WTC11 (cell line): ENCODE data around the gene CYP39A1. TPM values are rescaled to one million over a fixed set of nuclear protein-coding genes. Genes with fewer than 3 reads are reported as not detected.

Experiments
- ATAC-seq: fragments of 200-7000 bp; cut with Tn5 transposase; 2 replicates; pipeline ENCODE4 v1.10.0; 2021; ENCODE audit warnings: mild to moderate bottlenecking, moderate library complexity
- CTCF ChIA-PET: fragments of 300-600 bp; sonication (Branson Sonifier 250); formaldehyde crosslinking; loops from one replicate; lab custom pipeline; 2021; ENCODE audit warnings: antibody characterized with exemption; lab: Charles Lee
- POLR2A ChIA-PET: fragments of 350-600 bp; sonication (Branson Sonifier 250); formaldehyde crosslinking; loops from one replicate; lab custom pipeline; 2021; ENCODE audit warnings: antibody characterized with exemption; lab: Charles Lee
- DNase-seq: peaks from one replicate; pipeline ENCODE4 v3.0.0; 2021; ENCODE audit warnings: low spot score
- H3K27ac Mint-ChIP-seq: 2 replicates; pipeline ENCODE4 v1.8.0; 2021; ENCODE audit warnings: mixed read lengths
- H3K27me3 Mint-ChIP-seq: 2 replicates; pipeline ENCODE4 v1.8.0; 2021; ENCODE audit warnings: low read depth, mild to moderate bottlenecking, moderate library complexity, mixed read lengths
- H3K36me3 Mint-ChIP-seq: 2 replicates; pipeline ENCODE4 v1.8.0; 2021; ENCODE audit warnings: mixed read lengths
- H3K4me1 Mint-ChIP-seq: 2 replicates; pipeline ENCODE4 v1.8.0; 2022; ENCODE audit warnings: mixed read lengths
- H3K4me3 Mint-ChIP-seq: 2 replicates; pipeline ENCODE4 v1.8.0; 2021; ENCODE audit warnings: mild to moderate bottlenecking, moderate library complexity, mixed read lengths
- H3K9me3 Mint-ChIP-seq: 2 replicates; pipeline ENCODE4 v1.8.0; 2021; ENCODE audit warnings: mixed read lengths
- CBFB ChIP-seq: sonication (generic); formaldehyde crosslinking; IDR thresholded peaks from 2 replicates; pipeline ENCODE4 v1.8.1; 2022; ENCODE audit warnings: mild to moderate bottlenecking, low read depth, missing genetic modification reagents
- CREB1 ChIP-seq: sonication (generic); formaldehyde crosslinking; IDR thresholded peaks from 2 replicates; pipeline ENCODE4 v1.8.0; 2023; ENCODE audit warnings: mild to moderate bottlenecking, missing genetic modification reagents
- ESRRA ChIP-seq: sonication (generic); formaldehyde crosslinking; IDR thresholded peaks from 2 replicates; pipeline ENCODE4 v1.8.1; 2022; ENCODE audit warnings: mild to moderate bottlenecking, missing genetic modification reagents, borderline replicate concordance
- FOXK1 ChIP-seq: sonication (generic); formaldehyde crosslinking; IDR thresholded peaks from 2 replicates; pipeline ENCODE4 v1.8.0; 2022; ENCODE audit warnings: mild to moderate bottlenecking, moderate library complexity, missing genetic modification reagents
- GRHL2 ChIP-seq: fragments of 250-450 bp; sonication (Bioruptor Pico); IDR thresholded peaks from 2 replicates; pipeline ENCODE4 v1.8.0; 2022; ENCODE audit warnings: mild to moderate bottlenecking, moderate library complexity; ENCODE audit not compliant: insufficient replicate concordance, severe bottlenecking
- GTF2I ChIP-seq: fragments of 250-450 bp; sonication (Bioruptor Pico); conservative IDR thresholded peaks from 2 replicates; pipeline ENCODE4 v1.4.0; 2021; ENCODE audit warnings: mild to moderate bottlenecking
- RELA ChIP-seq: sonication (generic); formaldehyde crosslinking; IDR thresholded peaks from 2 replicates; pipeline ENCODE4 v1.8.1; 2022; ENCODE audit warnings: missing genetic modification reagents, mild to moderate bottlenecking, borderline replicate concordance
- SMAD4 ChIP-seq: sonication (generic); formaldehyde crosslinking; IDR thresholded peaks from 2 replicates; pipeline ENCODE4 v1.8.0; 2022; ENCODE audit warnings: mild to moderate bottlenecking, missing genetic modification reagents
- ZNF232 ChIP-seq: sonication (generic); formaldehyde crosslinking; IDR thresholded peaks from 2 replicates; pipeline ENCODE4 v1.8.0; 2022; ENCODE audit warnings: mild to moderate bottlenecking, missing genetic modification reagents
- ZNF396 ChIP-seq: fragments of 250-450 bp; sonication (Bioruptor Pico); IDR thresholded peaks from 2 replicates; pipeline ENCODE4 v1.8.0; 2021; ENCODE audit warnings: mild to moderate bottlenecking, moderate library complexity, borderline replicate concordance
- ZNF416 ChIP-seq: fragments of 250-450 bp; sonication (Bioruptor Pico); IDR thresholded peaks from 2 replicates; pipeline ENCODE4 v1.9.0; 2021; ENCODE audit warnings: mild to moderate bottlenecking, inconsistent platforms
- ZNF671 ChIP-seq: fragments of 250-450 bp; sonication (Bioruptor Pico); IDR thresholded peaks from 2 replicates; pipeline ENCODE4 v1.8.0; 2021; ENCODE audit warnings: mild to moderate bottlenecking
- total RNA-seq: library from RNA; stranded (reverse); gene quantifications from 3 replicates; pipeline ENCODE4 v1.2.3, GENCODE V29; 2021
- TF ChIP-seq, protein P1 (sequence below): fragments of 250-450 bp; sonication (Bioruptor Pico); IDR thresholded peaks from 2 replicates; pipeline ENCODE4 v1.9.0; 2021; ENCODE audit warnings: mild to moderate bottlenecking, borderline replicate concordance
- TF ChIP-seq, protein P2 (sequence below): sonication (generic); formaldehyde crosslinking; IDR thresholded peaks from 2 replicates; pipeline ENCODE4 v1.8.1; 2023; ENCODE audit warnings: mild to moderate bottlenecking, missing genetic modification reagents, moderate library complexity
- TF ChIP-seq, protein P3 (sequence below): sonication (generic); formaldehyde crosslinking; IDR thresholded peaks from 2 replicates; pipeline ENCODE4 v1.8.0; 2023; ENCODE audit warnings: missing genetic modification reagents, mild to moderate bottlenecking, borderline replicate concordance
- TF ChIP-seq, protein P4 (sequence below): sonication (generic); formaldehyde crosslinking; IDR thresholded peaks from 2 replicates; pipeline ENCODE4 v1.8.0; 2022; ENCODE audit warnings: mild to moderate bottlenecking, missing genetic modification reagents
- TF ChIP-seq, protein P5 (sequence below): sonication (generic); formaldehyde crosslinking; IDR thresholded peaks from 2 replicates; pipeline ENCODE4 v1.8.0; 2022; ENCODE audit warnings: missing genetic modification reagents
- TF ChIP-seq, protein P6 (sequence below): sonication (generic); formaldehyde crosslinking; IDR thresholded peaks from 2 replicates; pipeline ENCODE4 v1.8.1; 2023; ENCODE audit warnings: mild to moderate bottlenecking, missing genetic modification reagents

The CYP39A1 gene
- total RNA-seq, 1 experiment from 2014 or later = 1.6 TPM

DNA sequence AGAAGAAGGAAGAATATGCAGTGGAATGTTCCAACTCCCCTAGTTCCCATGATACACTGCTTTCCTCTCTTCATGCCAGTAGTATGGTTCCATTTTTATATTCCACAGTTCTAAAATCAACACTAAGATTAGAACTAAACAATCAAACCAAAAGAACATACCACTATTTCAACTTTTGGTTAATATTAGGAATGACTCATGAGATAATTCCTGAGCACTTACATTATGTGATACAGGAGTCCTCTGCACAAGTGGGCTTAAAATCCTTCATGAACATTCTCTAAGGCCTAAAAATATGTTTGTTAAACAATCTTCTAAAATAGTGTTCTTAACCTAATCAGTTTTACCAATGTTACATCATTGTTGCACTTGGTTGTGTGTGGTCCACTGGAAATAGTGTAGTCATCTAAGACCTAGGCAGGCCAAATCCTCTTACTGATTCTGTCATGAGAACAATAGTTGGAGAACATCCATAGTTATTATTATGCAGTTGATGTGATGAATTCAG lies 131.1 kb downstream of the CYP39A1 start (continued):
- TF ChIP-seq, protein P1, sequence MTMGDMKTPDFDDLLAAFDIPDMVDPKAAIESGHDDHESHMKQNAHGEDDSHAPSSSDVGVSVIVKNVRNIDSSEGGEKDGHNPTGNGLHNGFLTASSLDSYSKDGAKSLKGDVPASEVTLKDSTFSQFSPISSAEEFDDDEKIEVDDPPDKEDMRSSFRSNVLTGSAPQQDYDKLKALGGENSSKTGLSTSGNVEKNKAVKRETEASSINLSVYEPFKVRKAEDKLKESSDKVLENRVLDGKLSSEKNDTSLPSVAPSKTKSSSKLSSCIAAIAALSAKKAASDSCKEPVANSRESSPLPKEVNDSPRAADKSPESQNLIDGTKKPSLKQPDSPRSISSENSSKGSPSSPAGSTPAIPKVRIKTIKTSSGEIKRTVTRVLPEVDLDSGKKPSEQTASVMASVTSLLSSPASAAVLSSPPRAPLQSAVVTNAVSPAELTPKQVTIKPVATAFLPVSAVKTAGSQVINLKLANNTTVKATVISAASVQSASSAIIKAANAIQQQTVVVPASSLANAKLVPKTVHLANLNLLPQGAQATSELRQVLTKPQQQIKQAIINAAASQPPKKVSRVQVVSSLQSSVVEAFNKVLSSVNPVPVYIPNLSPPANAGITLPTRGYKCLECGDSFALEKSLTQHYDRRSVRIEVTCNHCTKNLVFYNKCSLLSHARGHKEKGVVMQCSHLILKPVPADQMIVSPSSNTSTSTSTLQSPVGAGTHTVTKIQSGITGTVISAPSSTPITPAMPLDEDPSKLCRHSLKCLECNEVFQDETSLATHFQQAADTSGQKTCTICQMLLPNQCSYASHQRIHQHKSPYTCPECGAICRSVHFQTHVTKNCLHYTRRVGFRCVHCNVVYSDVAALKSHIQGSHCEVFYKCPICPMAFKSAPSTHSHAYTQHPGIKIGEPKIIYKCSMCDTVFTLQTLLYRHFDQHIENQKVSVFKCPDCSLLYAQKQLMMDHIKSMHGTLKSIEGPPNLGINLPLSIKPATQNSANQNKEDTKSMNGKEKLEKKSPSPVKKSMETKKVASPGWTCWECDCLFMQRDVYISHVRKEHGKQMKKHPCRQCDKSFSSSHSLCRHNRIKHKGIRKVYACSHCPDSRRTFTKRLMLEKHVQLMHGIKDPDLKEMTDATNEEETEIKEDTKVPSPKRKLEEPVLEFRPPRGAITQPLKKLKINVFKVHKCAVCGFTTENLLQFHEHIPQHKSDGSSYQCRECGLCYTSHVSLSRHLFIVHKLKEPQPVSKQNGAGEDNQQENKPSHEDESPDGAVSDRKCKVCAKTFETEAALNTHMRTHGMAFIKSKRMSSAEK (CRISPR knock-in tag) = no peak
- TF ChIP-seq GRHL2 = no peak
- TF ChIP-seq CBFB (CRISPR knock-in tag) = no peak

DNA sequence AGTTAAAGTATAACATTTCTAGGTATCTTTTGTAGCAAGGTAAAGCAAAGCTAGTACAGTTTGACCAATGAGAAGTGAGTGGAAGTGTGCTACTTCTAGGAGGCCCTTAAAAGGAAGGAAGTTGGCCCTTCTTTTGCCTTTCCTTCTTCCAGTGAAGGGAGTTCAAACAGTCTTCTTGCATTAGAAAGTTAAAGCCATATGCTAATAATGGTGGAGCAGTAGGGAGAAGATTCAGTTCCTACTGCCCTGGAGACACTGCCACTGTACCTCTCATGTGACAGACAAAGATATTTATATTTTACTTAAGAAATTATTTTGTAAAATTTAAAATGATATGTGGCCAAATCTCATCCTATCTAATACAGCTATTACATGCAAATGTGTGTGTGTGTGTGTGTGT lies 135.4 kb downstream of the CYP39A1 start:
- ChIA-PET CTCF (no interaction called here), POLR2A (no interaction called here)
- no peaks in the 10 kb centered on the region for H3K9me3 Mint-ChIP-seq
- no peak for TF ChIP-seq CREB1 (CRISPR knock-in tag)
- no peak for TF ChIP-seq SMAD4 (CRISPR knock-in tag)
- TF ChIP-seq ZNF416 (CRISPR knock-in tag) = no peak
- no peak for TF ChIP-seq ESRRA
- no peak for TF ChIP-seq FOXK1 (CRISPR knock-in tag)
- TF ChIP-seq, protein P2, sequence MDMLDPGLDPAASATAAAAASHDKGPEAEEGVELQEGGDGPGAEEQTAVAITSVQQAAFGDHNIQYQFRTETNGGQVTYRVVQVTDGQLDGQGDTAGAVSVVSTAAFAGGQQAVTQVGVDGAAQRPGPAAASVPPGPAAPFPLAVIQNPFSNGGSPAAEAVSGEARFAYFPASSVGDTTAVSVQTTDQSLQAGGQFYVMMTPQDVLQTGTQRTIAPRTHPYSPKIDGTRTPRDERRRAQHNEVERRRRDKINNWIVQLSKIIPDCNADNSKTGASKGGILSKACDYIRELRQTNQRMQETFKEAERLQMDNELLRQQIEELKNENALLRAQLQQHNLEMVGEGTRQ (CRISPR knock-in tag) = no peak
- TF ChIP-seq ZNF671 (CRISPR knock-in tag) = no peak
- TF ChIP-seq, protein P3, sequence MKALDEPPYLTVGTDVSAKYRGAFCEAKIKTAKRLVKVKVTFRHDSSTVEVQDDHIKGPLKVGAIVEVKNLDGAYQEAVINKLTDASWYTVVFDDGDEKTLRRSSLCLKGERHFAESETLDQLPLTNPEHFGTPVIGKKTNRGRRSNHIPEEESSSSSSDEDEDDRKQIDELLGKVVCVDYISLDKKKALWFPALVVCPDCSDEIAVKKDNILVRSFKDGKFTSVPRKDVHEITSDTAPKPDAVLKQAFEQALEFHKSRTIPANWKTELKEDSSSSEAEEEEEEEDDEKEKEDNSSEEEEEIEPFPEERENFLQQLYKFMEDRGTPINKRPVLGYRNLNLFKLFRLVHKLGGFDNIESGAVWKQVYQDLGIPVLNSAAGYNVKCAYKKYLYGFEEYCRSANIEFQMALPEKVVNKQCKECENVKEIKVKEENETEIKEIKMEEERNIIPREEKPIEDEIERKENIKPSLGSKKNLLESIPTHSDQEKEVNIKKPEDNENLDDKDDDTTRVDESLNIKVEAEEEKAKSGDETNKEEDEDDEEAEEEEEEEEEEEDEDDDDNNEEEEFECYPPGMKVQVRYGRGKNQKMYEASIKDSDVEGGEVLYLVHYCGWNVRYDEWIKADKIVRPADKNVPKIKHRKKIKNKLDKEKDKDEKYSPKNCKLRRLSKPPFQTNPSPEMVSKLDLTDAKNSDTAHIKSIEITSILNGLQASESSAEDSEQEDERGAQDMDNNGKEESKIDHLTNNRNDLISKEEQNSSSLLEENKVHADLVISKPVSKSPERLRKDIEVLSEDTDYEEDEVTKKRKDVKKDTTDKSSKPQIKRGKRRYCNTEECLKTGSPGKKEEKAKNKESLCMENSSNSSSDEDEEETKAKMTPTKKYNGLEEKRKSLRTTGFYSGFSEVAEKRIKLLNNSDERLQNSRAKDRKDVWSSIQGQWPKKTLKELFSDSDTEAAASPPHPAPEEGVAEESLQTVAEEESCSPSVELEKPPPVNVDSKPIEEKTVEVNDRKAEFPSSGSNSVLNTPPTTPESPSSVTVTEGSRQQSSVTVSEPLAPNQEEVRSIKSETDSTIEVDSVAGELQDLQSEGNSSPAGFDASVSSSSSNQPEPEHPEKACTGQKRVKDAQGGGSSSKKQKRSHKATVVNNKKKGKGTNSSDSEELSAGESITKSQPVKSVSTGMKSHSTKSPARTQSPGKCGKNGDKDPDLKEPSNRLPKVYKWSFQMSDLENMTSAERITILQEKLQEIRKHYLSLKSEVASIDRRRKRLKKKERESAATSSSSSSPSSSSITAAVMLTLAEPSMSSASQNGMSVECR (CRISPR knock-in tag) = no peak
- TF ChIP-seq, protein P4, sequence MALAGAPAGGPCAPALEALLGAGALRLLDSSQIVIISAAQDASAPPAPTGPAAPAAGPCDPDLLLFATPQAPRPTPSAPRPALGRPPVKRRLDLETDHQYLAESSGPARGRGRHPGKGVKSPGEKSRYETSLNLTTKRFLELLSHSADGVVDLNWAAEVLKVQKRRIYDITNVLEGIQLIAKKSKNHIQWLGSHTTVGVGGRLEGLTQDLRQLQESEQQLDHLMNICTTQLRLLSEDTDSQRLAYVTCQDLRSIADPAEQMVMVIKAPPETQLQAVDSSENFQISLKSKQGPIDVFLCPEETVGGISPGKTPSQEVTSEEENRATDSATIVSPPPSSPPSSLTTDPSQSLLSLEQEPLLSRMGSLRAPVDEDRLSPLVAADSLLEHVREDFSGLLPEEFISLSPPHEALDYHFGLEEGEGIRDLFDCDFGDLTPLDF (CRISPR knock-in tag) = no peak
- H3K27me3 Mint-ChIP-seq = no peaks in the 10 kb centered on the region
- no peaks in the 10 kb centered on the region for H3K4me1 Mint-ChIP-seq
- H3K36me3 Mint-ChIP-seq = no peaks in the 10 kb centered on the region
- H3K27ac Mint-ChIP-seq = no peak overlapping the region
- H3K4me3 Mint-ChIP-seq = no peak overlapping the region
- DNase-seq (no peak), ATAC-seq (no peak)

DNA sequence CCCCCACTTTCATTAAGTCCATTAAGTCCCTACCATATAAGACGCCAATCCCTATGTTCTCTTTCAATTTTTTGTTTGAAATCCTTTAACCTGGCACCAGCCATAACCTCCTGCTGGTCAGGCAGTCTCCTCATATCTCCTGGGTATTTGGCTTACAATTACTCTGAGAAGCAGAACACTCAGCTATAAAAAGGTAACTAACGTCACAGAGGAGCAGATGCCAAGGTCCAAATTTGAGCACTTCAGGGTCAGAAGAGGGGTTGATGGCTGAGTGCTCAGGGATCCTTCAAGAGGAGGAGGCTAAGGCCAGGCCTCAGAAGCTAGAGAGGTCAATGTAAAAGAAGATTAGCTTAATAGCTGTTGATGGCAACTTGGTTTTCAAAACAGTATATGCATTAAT lies 139.1 kb downstream of the CYP39A1 start:
- Mint-ChIP-seq H3K36me3 (no peaks in the 10 kb centered on the region), H3K4me1 (no peaks in the 10 kb centered on the region), H3K9me3 (no peaks in the 10 kb centered on the region), H3K27me3 (no peaks in the 10 kb centered on the region), H3K4me3 (no peak overlapping the region), H3K27ac (no peak overlapping the region)
- TF ChIP-seq RELA (CRISPR knock-in tag) = no peak
- TF ChIP-seq, protein P5, sequence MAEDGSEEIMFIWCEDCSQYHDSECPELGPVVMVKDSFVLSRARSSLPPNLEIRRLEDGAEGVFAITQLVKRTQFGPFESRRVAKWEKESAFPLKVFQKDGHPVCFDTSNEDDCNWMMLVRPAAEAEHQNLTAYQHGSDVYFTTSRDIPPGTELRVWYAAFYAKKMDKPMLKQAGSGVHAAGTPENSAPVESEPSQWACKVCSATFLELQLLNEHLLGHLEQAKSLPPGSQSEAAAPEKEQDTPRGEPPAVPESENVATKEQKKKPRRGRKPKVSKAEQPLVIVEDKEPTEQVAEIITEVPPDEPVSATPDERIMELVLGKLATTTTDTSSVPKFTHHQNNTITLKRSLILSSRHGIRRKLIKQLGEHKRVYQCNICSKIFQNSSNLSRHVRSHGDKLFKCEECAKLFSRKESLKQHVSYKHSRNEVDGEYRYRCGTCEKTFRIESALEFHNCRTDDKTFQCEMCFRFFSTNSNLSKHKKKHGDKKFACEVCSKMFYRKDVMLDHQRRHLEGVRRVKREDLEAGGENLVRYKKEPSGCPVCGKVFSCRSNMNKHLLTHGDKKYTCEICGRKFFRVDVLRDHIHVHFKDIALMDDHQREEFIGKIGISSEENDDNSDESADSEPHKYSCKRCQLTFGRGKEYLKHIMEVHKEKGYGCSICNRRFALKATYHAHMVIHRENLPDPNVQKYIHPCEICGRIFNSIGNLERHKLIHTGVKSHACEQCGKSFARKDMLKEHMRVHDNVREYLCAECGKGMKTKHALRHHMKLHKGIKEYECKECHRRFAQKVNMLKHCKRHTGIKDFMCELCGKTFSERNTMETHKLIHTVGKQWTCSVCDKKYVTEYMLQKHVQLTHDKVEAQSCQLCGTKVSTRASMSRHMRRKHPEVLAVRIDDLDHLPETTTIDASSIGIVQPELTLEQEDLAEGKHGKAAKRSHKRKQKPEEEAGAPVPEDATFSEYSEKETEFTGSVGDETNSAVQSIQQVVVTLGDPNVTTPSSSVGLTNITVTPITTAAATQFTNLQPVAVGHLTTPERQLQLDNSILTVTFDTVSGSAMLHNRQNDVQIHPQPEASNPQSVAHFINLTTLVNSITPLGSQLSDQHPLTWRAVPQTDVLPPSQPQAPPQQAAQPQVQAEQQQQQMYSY (CRISPR knock-in tag) = no peak
- TF ChIP-seq ZNF232 = no peak
- TF ChIP-seq ZNF396 (CRISPR knock-in tag) = no peak
- TF ChIP-seq, protein P6, sequence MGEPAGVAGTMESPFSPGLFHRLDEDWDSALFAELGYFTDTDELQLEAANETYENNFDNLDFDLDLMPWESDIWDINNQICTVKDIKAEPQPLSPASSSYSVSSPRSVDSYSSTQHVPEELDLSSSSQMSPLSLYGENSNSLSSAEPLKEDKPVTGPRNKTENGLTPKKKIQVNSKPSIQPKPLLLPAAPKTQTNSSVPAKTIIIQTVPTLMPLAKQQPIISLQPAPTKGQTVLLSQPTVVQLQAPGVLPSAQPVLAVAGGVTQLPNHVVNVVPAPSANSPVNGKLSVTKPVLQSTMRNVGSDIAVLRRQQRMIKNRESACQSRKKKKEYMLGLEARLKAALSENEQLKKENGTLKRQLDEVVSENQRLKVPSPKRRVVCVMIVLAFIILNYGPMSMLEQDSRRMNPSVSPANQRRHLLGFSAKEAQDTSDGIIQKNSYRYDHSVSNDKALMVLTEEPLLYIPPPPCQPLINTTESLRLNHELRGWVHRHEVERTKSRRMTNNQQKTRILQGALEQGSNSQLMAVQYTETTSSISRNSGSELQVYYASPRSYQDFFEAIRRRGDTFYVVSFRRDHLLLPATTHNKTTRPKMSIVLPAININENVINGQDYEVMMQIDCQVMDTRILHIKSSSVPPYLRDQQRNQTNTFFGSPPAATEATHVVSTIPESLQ = no peak
- TF ChIP-seq GTF2I = no peak
- ChIA-PET POLR2A (no interaction called here), CTCF (no interaction called here)
- DNase-seq = no peak
- ATAC-seq = no peak
